GM21529 (cell line): ENCODE data around the gene TBC1D9B.

ENCODE experiments used
- ATAC-seq: cut with Tn5 transposase; IDR thresholded peaks from one replicate; pipeline ENCODE4 v1.9.1; 2021; ENCODE audit not compliant: unreplicated experiment

Gene TBC1D9B

DNA sequence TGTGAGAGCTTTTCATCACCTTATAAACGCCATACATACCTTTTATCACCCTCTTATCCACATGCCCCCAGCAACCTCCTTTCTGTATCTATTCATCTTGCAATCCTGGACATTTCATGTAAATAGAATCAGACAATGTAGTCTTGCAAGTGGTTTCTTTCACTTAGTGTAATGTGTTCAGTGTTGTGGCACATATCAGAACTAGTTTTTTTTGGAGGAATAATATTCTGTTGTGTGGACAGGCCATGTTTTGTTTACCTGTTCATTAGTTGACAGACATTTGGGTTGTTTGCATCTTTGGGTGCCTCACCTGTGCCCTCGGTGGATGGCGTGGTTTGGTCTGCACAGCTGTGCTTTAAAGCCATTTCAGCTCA is 85.7 kb downstream of the TBC1D9B start:
- ATAC-seq: no peak

DNA sequence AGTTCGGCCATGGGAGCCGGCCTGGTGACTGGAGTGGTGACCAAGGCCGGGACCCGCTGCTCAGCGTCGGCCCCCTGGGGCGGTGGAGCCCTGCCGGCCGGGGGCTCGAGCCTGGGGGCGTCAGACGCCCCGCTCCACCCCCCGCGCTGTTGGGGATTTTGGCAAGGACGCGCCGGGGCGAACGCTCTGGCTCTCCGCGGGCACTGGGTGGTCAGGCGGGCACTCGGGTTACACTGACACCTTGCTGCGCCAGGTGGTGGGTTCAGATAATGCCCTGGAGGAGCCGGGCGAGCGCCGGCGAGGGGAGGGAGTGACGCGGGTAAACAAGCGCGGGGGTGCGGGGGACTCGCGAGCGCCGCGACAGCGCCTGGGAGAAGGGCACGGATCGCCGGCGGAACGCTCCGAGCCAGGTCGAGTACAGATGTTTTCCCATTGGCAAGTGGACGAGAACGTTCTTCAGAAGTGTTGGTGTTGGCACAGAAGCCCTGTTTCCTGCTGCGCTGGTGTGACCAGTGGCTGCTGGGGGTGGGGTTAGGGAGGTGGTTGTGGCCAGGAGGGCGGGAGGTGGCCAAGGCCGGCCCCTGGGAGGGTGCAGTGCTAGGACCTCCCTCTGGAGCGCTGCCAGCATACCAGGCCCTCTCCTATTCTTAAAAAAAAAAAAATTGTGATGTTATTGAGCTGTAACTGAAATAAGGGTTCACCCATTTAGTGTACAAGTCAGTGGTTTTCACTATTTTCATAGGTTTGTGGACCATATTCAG is 86.2 kb downstream of the TBC1D9B start:
- peak; percentile 49 for ATAC-seq

DNA sequence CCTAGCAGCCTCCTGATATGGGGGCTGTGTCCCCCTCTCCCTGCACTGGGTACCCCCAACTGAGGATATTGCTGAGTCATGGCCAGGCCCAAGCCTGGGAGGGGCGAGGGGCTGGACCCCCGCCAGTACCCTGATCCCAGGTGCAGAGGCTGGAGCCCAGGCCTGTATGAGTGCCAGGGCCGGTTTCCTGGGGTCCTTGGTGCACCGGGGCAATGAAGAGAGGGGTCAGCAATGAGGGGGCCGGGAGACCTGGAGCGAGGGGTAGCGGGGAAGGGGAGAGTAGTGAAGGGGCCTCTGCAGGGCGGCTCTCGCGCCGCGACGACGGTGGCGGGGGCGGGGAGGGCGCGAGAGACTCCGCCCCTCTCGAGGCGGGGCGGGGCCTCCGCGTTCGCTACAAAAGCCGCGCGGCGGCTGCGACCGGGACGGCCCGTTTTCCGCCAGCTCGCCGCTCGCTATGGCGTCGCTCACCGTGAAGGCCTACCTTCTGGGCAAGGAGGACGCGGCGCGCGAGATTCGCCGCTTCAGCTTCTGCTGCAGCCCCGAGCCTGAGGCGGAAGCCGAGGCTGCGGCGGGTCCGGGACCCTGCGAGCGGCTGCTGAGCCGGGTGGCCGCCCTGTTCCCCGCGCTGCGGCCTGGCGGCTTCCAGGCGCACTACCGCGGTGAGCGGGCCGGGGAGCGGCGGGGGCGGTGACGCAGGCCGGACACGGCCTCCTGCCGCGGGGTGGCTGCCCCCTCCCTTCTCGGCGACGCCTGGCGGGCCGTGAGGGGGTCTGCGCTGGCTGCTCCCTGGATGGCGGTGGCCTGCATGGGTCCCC is 87.0 kb downstream of the TBC1D9B start, which contains the start of gene SQSTM1:
Gene SQSTM1 (plus strand): TSS at position 423 of the 815 bp plus-strand sequence. CDS start 32 bp downstream, at position 455.
- ATAC-seq: peak; percentile 36

- ATAC-seq: no peak
Observed at GRCh38 chr5:179820127-179820482, 87.6 kb downstream of the TBC1D9B start.

- peak; percentile 10 for ATAC-seq
Observed at GRCh38 chr5:179819296-179820126, 88.2 kb downstream of the TBC1D9B start.

DNA sequence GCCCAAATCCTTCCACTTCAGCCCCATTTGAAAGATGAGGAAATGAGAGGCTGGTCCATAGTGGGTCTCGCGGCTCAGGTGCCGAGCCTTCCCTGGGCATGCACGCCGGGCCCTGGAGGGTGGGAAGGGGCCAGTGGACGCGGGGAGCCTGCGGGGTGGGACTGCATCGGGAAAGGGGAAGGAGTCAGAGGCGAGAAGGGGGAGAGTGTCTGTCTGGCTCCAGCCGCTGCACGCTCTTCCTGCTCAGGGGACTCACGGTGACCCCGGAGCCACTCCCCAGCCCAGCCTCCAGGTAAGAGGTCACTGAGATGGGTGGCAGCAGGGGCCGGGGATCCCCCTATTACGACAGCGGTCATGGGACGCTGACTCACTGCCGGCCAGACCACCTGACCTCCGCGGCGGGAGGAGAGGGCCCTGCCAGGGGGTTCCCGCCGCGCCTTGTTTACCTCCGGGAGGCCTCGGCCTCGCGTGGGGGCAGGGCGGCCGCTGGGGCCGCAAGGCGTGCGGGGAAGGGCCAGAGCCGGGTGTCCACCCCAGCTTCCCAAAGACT is 88.9 kb downstream of the TBC1D9B start:
- ATAC-seq: peak; percentile 69

GRCh38 chr5:179817890-179818745 is 89.6 kb downstream of the TBC1D9B start:
- no peak for ATAC-seq

GRCh38 chr5:179817470-179817840 is 90.2 kb downstream of the TBC1D9B start:
- no peak for ATAC-seq

- no peak for ATAC-seq
Observed at GRCh38 chr5:179816796-179817469, 90.8 kb downstream of the TBC1D9B start.

DNA sequence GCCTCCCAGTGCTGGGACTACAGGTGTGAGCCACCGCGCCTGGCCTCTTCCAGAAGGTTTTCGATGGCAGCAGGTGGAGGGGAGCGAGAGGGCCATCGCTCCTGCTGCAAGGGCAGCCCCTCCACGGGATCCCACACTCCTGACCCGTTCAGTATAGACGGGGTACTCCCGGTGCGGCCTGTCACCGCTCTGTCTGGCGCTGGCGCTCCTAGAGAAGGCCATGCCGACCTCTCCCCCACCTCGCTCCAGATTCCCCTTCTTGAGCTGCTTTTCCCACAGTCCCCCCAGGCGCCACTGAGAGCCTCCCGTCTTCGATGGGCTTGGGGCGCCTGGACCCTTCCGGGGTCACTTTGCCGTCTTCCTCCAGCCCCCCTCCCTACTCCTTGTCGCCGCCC is 91.3 kb downstream of the TBC1D9B start:
- ATAC-seq: no peak

- ATAC-seq: no peak
Observed at GRCh38 chr5:179815491-179816249, 92.0 kb downstream of the TBC1D9B start.

DNA sequence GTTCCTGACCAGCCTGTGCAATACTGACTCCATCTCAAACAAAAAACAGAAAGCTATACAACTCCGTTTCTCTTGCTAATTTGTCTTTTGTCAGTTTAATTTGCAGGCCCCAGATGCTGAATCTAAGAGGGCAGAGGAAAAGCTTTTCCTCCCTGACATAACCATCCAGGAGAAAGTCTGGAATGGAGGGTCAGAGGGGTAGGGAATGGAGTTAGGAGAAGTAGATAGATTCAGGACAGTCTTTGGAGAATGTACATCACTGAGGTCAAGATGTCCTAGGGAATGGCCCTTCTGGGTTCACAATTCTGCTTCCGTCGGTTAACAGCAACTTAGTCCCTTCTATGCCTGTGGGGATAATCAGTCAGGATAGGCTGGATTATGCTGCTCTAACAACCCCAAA is 93.6 kb downstream of the TBC1D9B start:
- ATAC-seq: no peak

DNA sequence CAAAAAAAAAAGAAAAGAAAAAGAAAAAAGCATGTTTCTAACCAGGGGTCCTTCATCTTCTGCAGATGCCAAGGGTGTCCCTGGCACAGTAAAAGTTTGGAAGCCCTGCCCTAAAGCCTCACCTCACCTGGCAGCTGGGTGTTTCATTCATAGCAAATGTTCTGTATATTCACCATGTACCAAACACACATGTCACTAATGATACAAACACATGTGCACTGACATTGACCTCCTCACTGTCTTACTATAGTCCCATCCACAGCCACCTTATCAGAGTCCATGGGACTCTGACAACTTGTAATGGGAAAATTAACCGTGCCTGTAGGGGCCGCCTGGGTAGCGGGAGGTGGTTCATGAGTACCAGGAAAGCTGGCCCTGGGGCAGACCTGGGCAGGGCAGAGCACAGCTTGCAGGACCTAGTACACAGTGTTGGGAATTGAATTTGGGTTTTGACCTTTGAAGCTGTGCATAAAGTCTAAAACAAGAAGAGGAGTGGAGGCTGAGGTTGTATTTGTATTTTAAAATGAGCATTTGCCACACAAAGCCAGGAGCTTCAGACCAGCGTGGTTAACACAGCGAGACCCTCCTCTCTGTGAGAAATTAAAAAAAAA is 94.6 kb downstream of the TBC1D9B start:
- ATAC-seq: no peak

DNA sequence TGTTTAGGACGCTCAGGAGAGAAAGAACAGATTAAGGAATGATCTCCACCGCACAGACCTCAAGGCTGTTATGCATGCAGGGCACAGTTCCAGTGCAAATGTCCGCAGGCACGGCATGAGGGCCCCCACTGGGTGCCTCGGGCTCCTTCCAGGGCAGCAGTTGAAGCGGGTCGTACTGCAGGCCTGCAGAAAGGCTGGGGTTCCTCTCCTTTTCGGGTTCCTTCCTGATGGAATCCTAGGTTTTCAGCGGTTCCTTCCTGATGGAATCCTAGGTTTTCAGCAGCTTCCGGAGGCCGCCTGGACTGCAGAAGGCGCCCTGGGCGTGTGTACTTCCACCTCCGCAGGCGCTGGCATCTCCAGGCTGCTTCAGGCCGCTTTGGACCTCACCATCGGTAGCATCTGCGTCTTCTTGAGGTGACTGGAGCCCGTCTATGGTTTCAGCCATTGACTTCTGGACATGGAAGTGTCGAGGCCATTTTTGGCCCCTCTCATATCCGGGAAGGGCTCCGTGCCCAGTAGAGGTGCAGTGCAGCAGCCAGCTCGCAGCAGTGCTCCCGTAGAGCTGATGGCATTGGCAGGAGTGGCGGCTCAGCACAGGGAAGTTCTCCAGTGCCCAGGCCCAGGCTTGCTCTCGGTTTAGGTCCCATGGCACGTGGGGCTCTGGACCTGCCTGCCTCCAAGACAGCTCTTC is 95.4 kb downstream of the TBC1D9B start:
- no peak for ATAC-seq
